Colon (tissue), 2 donors: ENCODE results near the gene PITPNM1.

ENCODE experiments used
- FAIRE-seq: peaks from 2 replicates; lab custom pipeline; 2012; peaks lifted over from hg19 to GRCh38; lab: Jason Lieb, UNC
- donor health status: control.
- donor health status: control.

PITPNM1 gene

DNA sequence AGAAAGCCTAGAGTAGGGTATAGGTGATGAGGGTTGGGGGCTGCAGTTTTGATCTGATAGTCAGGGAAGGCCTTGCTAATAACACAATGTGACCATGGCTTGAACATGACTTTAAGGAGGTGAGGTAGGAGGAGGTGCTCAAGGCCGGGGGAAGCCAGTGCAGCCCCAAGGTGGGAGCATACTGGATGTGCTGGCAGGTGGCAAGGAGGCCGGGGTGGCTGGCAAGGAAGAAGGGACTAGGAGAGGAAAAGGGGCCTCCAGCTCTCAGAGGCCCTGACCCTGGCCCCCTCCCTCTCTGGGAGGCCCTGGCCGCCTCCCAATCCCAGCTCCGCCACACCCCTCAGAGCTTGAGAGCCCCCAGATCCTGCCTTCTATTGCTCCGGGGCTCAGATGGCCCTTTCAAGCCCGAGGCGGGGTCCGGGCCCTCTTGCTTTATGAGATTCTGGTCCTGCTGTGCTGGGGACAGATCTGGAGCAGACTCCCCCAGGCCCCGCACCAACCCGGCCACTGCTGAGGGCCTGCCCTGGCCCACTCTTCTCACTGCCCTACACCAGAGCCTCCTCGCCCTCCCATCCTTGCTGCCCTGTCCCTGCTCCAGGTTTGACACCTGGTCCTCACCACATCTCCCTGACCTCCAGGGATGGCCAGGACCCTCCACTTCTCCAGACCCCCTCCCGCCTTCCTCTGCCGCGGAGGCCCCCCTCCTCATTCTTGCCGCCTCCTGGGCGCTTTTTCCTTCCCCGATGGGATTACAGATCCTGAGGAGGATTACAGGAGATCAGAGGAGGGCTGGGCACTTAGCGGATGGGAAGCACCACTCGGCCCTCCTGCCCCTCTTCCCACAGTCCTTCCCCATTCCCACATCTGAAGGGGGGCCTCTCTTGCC, 1.8 kb downstream of the PITPNM1 start:
- no peak for FAIRE-seq

GRCh38 chr11:67502328-67502979, 2.7 kb downstream of the PITPNM1 start:
- no peak for FAIRE-seq

DNA sequence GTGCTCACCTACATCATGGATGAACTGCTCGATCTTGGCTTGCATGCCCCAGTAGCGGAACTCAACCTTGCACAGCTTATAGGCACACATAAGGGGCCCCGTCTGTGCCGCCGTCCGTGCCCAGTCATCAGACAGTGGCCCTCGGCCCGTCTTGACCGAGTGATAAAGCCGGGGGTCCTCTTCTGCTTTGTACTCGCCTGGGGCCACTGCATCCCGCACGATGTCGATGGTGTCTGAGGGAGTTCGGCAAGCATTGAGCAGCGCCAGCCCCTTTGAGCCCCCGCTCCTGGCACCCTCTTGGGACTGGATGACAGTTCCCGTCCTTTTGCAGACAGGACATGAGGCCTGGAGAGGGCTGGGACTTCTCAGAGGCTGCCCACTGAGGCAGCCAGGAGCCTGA, 3.3 kb downstream of the PITPNM1 start:
- no peak for FAIRE-seq

GRCh38 chr11:67500831-67501715, 4.1 kb downstream of the PITPNM1 start:
- no peak for FAIRE-seq

- no peak for FAIRE-seq
Observed at GRCh38 chr11:67500484-67500821, 4.7 kb downstream of the PITPNM1 start.

DNA sequence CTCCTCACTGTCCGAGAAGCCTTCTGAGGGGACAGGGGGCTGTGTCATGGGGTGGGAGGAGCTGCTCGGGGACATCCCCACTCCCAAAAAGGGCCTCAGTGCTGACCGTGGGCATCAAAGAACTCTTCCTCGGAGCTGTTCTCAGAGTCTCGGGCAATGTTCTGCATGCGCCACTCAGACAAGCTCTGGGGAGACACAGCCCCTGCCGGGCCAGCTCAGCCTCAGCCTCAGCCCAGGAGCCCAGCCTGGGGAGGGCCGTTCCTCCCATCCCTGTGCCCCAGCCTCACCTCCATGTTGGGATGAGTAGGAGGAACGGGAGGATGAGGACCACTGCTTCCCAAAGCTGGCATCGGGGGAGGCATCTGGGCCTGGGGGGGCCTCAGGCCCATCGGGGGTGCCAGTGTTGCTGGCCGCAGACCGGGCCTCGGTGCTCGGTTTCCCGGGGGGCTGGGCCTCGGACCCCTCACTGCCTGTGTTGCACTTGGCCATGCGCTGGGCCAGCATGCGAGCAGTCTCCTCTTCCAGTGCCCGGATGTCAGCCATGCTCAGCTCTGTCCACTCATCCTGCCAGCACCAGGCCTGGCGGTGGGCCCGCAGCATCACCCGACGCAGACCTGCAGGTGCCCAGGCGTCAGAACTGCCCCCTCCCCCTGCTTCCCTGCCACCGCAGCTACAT, 5.2 kb downstream of the PITPNM1 start:
- no peak for FAIRE-seq

- no peak for FAIRE-seq
Observed at GRCh38 chr11:67498544-67498972, 6.6 kb downstream of the PITPNM1 start.

GRCh38 chr11:67497656-67498291, 7.4 kb downstream of the PITPNM1 start:
- FAIRE-seq: no peak

DNA sequence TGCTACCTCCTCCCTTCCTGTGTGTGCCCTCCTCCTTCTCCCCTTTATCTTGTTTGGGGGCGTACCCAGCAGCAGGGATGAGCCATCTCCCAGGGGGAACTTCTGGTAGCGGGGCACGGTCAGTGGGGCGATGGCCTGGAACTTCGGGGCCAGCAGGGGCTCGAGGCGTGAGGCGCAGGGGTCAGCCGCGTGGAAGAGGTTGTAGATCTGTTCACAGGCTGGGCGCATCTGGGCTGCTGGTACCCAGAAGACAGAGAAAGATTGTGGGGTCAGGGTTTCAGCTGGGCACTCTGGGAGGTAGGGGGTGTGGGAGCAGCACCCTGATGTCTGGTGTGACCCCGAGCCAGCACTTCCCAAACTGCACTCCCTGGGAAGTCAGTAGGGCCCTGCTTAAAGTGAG, 9.1 kb downstream of the PITPNM1 start:
- no peak for FAIRE-seq

DNA sequence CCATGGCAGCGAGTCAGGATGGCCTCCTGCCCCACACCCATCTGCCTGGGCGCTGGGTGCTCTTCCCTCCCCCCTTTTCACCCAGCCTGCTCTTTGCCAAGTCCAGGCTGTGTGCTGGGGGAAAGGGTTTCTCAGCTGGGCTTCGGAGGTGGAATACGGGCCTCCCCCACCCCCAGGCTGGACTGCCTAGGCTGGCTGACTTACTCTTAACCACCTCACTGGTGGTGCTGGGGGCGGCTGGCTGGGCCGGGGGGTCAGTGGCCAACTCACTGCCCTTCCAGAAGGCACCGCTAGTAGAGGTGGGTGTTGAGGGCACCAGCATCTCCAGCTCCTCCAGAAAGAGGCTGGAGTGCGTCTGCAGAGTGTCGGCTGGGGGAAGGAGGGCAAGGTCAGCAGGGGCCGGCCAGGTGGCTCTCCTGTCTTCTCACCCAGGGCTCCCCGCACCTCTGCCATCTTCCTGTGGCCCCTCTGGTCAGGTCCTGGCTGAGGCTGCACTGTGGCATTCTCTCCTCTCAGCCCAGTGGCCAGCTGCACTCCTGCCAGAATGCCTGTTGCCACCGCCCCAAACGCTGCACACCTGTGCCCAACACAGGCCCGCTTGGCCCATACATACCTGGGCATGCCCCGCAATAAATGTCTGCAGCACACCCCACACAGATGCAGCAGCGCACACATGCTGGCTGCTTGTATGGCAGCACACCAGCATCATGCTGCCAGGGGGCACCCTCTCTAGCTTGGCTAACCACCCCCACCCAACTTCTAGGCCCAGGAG, 9.7 kb downstream of the PITPNM1 start:
- no peak for FAIRE-seq

DNA sequence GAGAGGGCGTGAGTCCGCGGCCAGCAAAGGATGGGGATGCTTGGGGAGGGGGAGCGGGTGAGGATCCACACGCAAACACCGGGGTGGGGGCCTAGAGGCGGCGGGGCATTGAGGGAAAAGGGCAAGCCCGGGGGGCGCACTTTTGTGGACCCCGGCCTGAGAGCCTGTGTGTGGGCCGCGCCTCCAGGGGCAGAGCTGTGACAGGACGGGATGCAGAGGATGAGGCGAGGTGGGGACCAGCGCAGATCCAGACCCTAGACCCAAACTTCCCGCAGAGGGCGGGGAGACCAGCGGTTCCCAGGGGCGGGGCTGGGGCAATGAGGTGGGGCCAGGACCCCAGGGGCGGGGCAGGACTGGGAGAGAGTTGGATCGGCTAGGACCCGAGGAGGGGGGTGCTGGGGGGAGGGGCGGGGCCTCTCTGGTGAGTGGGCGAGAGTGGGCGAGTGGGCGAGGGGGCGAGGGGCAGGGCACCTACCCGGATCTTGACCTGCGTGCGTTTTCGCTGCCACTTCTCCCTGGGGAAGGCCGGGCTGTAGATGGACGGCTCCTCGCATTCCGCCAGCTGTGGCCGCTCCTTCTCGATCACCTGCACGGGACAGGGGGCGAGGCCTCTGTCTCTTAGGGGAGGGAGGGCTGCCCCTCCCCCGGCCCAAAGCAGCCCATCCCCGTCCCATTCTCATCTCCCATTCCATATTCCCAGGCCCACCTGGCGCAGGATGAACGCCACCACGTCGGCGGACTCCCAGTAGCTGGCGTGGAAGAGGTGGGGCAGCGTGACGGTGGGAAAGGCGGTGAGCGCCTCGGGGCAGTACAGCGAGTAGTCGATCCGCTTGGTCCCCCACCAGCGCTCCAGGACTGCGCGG, 10.6 kb downstream of the PITPNM1 start:
- no peak for FAIRE-seq

GRCh38 chr11:67493548-67494370, 11.4 kb downstream of the PITPNM1 start:
- no peak for FAIRE-seq

- no peak for FAIRE-seq
Observed at GRCh38 chr11:67492801-67493547, 12.2 kb downstream of the PITPNM1 start.

DNA sequence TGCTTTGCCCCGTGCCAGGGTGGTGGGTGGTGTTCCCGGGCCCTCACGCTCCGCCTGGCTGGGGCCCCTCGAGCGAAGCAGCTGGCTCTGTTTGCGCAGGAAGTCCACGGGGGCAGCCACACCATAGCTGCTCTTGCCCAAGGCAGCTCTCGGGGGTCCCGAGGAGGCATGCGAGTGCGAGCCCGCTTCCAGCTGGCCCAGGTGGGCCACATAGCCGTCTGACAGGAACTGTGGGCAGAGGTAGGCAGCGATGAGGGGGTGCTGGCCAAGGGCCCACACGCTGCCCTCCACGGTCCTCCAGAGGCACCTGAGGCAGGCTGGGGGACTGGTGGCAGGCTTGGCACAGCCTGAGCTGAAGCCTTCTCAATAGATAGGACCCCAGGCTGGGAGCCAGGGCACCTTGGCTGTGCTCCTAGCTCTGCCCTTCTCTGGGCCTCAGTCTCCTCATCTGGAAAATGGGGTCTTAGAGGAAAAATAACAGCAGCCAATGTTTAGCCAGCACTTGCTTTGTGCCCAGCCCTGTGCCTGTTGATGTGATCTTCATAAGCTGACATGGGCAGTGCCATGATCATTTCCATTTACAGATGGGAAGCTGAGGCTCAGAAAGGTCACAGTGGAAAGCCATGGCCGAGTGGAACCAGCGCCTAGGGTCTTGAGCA, 13.0 kb downstream of the PITPNM1 start:
- FAIRE-seq: no peak

DNA sequence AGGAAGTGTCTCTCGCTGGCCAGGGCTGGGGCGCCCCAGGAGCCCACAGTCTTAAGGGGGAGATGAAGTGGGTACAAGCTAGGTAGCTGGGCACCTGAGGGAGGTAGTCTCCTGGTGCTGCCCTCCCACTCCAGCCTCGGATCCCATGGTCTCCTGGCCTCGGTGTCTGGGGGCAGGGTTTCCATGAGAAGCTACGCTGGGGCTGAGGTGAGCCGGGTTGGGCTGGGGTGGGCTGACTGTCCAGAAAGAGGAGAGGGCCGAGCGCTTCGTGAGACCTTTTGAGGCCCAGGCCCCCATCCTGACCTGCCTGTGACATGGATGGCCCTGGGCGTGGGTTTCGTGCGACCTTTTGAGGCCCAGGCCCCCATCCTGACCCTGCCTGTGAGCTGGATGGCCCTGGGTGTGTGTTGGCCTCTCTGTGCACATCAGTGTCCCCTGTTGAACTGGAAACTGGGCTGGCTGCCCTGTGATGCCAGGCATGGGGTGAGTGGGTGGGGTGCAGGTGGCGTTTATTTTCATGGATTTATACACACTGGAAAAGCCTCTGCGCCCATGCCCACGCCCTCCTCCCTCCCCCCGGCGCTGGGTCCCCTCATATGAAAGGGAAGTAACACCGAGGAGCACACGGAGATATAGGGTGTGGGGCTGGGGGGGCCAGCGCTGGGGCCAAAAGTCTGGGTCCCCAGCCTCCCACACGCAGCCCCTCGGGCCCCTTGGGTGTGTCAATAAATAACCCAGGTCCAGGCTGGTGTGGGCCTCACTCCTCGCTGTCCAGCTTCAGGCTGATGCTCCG, 13.7 kb downstream of the PITPNM1 start:
- FAIRE-seq: no peak

DNA sequence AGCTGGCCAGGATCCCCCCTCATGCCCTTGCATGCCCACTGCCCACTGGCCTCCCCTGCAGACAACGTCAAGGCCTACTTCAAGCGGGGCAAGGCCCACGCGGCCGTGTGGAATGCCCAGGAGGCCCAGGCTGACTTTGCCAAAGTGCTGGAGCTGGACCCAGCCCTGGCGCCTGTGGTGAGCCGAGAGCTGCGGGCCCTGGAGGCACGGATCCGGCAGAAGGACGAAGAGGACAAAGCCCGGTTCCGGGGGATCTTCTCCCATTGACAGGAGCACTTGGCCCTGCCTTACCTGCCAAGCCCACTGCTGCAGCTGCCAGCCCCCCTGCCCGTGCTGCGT, 14.5 kb downstream of the PITPNM1 start:
- no peak for FAIRE-seq
